Upper lobe of left lung (tissue), 4 donors: ENCODE results near the gene RAP1A.

Experiments used
- CTCF ChIP-seq, 6 experiments: fragments of 450-650 bp in 4 of 6; fragments of 200-600 bp in 2 of 6; sonication (generic) in 2 of 6; IDR thresholded peaks; one replicate each; pipeline ENCODE4 v1.5.1; 2016 to 2019; ENCODE audit warnings: antibody characterized with exemption in 6 of 6
- EP300 ChIP-seq, 4 donors: sonication (generic); formaldehyde crosslinking; IDR thresholded peaks; one replicate each; pipeline ENCODE4 v1.5.1; 2017; ENCODE audit warnings: antibody characterized with exemption in 4 of 4, control low read depth in 2 of 4
- POLR2AphosphoS5 ChIP-seq, 2 donors: sonication (generic); formaldehyde crosslinking; IDR thresholded peaks; one replicate each; pipeline ENCODE4 v1.5.1; 2017; ENCODE audit warnings: antibody characterized with exemption in 2 of 2

DNA sequence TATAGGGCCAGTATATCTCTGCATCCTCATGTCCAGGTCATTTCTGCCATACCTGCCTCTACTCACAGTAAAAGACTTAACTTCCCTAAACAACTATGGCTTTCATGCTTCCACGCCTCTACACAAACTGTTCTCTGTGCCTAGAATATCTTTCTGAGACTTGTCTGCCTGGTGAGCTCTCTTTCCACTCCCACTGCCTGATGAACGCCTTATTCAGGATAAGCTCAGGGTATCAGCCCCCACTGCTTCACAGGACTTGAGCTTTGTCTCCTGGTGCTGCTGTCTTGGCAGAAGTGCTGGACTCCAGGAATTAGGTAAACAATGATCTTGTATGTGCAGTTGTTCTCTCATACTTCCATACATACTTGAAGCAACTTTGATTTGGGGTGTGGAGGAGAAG, 131.3 kb downstream of the RAP1A start:
- TF ChIP-seq POLR2AphosphoS5 (IDR thresholded peaks at IDR 0.05) (no peak), EP300 (IDR thresholded peaks at IDR 0.05) (no peak), CTCF (IDR thresholded peaks at IDR 0.05) (no peak)
